WTC11 (cell line): ENCODE data around the gene PSD2. TPM values are rescaled to one million over a fixed set of nuclear protein-coding genes. Genes with fewer than 3 reads are reported as not detected.

Experiments
- ATAC-seq: fragments of 200-7000 bp; cut with Tn5 transposase; 2 replicates; pipeline ENCODE4 v1.10.0; 2021; ENCODE audit warnings: mild to moderate bottlenecking, moderate library complexity
- CTCF ChIA-PET: fragments of 300-600 bp; sonication (Branson Sonifier 250); formaldehyde crosslinking; loops from one replicate; lab custom pipeline; 2021; ENCODE audit warnings: antibody characterized with exemption; lab: Charles Lee
- POLR2A ChIA-PET: fragments of 350-600 bp; sonication (Branson Sonifier 250); formaldehyde crosslinking; loops from one replicate; lab custom pipeline; 2021; ENCODE audit warnings: antibody characterized with exemption; lab: Charles Lee
- DNase-seq: peaks from one replicate; pipeline ENCODE4 v3.0.0; 2021; ENCODE audit warnings: low spot score
- H3K27ac Mint-ChIP-seq: 2 replicates; pipeline ENCODE4 v1.8.0; 2021; ENCODE audit warnings: mixed read lengths
- H3K27me3 Mint-ChIP-seq: 2 replicates; pipeline ENCODE4 v1.8.0; 2021; ENCODE audit warnings: low read depth, mild to moderate bottlenecking, moderate library complexity, mixed read lengths
- H3K36me3 Mint-ChIP-seq: 2 replicates; pipeline ENCODE4 v1.8.0; 2021; ENCODE audit warnings: mixed read lengths
- H3K4me1 Mint-ChIP-seq: 2 replicates; pipeline ENCODE4 v1.8.0; 2022; ENCODE audit warnings: mixed read lengths
- H3K4me3 Mint-ChIP-seq: 2 replicates; pipeline ENCODE4 v1.8.0; 2021; ENCODE audit warnings: mild to moderate bottlenecking, moderate library complexity, mixed read lengths
- H3K9me3 Mint-ChIP-seq: 2 replicates; pipeline ENCODE4 v1.8.0; 2021; ENCODE audit warnings: mixed read lengths
- CREB1 ChIP-seq: sonication (generic); formaldehyde crosslinking; IDR thresholded peaks from 2 replicates; pipeline ENCODE4 v1.8.0; 2023; ENCODE audit warnings: mild to moderate bottlenecking, missing genetic modification reagents
- FOXJ3 ChIP-seq: sonication (generic); formaldehyde crosslinking; IDR thresholded peaks from 2 replicates; pipeline ENCODE4 v1.9.0; 2021; ENCODE audit warnings: missing genetic modification reagents, mild to moderate bottlenecking, borderline replicate concordance
- FOXK1 ChIP-seq: sonication (generic); formaldehyde crosslinking; IDR thresholded peaks from 2 replicates; pipeline ENCODE4 v1.8.0; 2022; ENCODE audit warnings: mild to moderate bottlenecking, moderate library complexity, missing genetic modification reagents
- JAZF1 ChIP-seq: fragments of 250-450 bp; sonication (Bioruptor Pico); IDR thresholded peaks from 2 replicates; pipeline ENCODE4 v1.9.0; 2021; ENCODE audit warnings: moderate library complexity, mild to moderate bottlenecking, inconsistent platforms
- NFATC4 ChIP-seq: fragments of 250-450 bp; sonication (Bioruptor Pico); IDR thresholded peaks from 2 replicates; pipeline ENCODE4 v1.9.0; 2021; ENCODE audit warnings: mild to moderate bottlenecking
- NFE2L1 ChIP-seq: sonication (generic); formaldehyde crosslinking; IDR thresholded peaks from 2 replicates; pipeline ENCODE4 v1.8.1; 2023; ENCODE audit warnings: missing genetic modification reagents
- OVOL2 ChIP-seq: fragments of 250-450 bp; sonication (Bioruptor Pico); IDR thresholded peaks from 2 replicates; pipeline ENCODE4 v1.9.0; 2021; ENCODE audit warnings: mild to moderate bottlenecking, borderline replicate concordance
- RORB ChIP-seq: fragments of 250-450 bp; sonication (Bioruptor Pico); IDR thresholded peaks from 2 replicates; pipeline ENCODE4 v1.9.0; 2021; ENCODE audit warnings: mild to moderate bottlenecking
- SMAD4 ChIP-seq: sonication (generic); formaldehyde crosslinking; IDR thresholded peaks from 2 replicates; pipeline ENCODE4 v1.8.0; 2022; ENCODE audit warnings: mild to moderate bottlenecking, missing genetic modification reagents
- TCF7 ChIP-seq: sonication (generic); formaldehyde crosslinking; IDR thresholded peaks from 2 replicates; pipeline ENCODE4 v1.8.0; 2022; ENCODE audit warnings: mild to moderate bottlenecking, low read depth, missing genetic modification reagents, moderate library complexity
- ZBTB21 ChIP-seq: sonication (generic); formaldehyde crosslinking; IDR thresholded peaks from 2 replicates; pipeline ENCODE4 v1.8.1; 2023; ENCODE audit warnings: mild to moderate bottlenecking, missing genetic modification reagents, borderline replicate concordance
- ZNF121 ChIP-seq: sonication (generic); formaldehyde crosslinking; IDR thresholded peaks from 2 replicates; pipeline ENCODE4 v1.8.0; 2023; ENCODE audit warnings: missing genetic modification reagents
- ZNF219 ChIP-seq: sonication (generic); formaldehyde crosslinking; IDR thresholded peaks from 2 replicates; pipeline ENCODE4 v1.8.0; 2023; ENCODE audit warnings: missing genetic modification reagents, mild to moderate bottlenecking, borderline replicate concordance
- ZNF317 ChIP-seq: sonication (generic); formaldehyde crosslinking; IDR thresholded peaks from 2 replicates; pipeline ENCODE4 v1.8.1; 2023; ENCODE audit warnings: low read depth, mild to moderate bottlenecking, moderate library complexity, missing genetic modification reagents, borderline replicate concordance
- ZNF396 ChIP-seq: fragments of 250-450 bp; sonication (Bioruptor Pico); IDR thresholded peaks from 2 replicates; pipeline ENCODE4 v1.8.0; 2021; ENCODE audit warnings: mild to moderate bottlenecking, moderate library complexity, borderline replicate concordance
- total RNA-seq: library from RNA; stranded (reverse); gene quantifications from 3 replicates; pipeline ENCODE4 v1.2.3, GENCODE V29; 2021
- TF ChIP-seq, protein P1 (sequence below): sonication (generic); formaldehyde crosslinking; IDR thresholded peaks from 2 replicates; pipeline ENCODE4 v1.8.1; 2022; ENCODE audit warnings: low read depth, missing genetic modification reagents, borderline replicate concordance
- TF ChIP-seq, protein P2 (sequence below): sonication (generic); formaldehyde crosslinking; IDR thresholded peaks from 2 replicates; pipeline ENCODE4 v1.8.1; 2023; ENCODE audit warnings: mild to moderate bottlenecking, missing genetic modification reagents
- TF ChIP-seq, protein P3 (sequence below): sonication (generic); formaldehyde crosslinking; IDR thresholded peaks from 2 replicates; pipeline ENCODE4 v1.8.0; 2022; ENCODE audit warnings: missing genetic modification reagents
- TF ChIP-seq, protein P4 (sequence below): sonication (generic); formaldehyde crosslinking; IDR thresholded peaks from 2 replicates; pipeline ENCODE4 v1.8.1; 2023; ENCODE audit warnings: mild to moderate bottlenecking, missing genetic modification reagents, moderate library complexity

PSD2 gene
- total RNA-seq, 1 experiment from 2014 or later = 0.57 TPM

DNA sequence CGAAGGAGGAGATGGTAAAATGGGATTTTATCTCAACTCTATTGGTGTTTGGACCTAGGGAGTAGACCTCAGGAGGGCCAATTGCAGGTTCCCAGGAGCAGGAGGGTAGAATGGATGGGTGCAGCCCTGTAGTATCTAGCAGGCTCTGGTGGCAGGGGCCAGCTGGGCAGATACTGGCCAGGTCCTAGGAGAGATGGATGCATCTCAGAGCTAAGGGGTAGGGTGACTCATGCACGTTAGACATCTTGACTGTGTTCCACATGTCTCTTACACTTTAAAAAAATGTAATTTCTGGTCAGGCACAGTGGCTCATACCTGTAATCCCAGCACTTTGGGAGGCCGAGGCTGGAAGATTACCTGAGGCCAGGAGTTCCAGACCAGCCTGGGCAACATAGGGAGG is 22.4 kb downstream of the PSD2 start:
- DNase-seq = no peak

DNA sequence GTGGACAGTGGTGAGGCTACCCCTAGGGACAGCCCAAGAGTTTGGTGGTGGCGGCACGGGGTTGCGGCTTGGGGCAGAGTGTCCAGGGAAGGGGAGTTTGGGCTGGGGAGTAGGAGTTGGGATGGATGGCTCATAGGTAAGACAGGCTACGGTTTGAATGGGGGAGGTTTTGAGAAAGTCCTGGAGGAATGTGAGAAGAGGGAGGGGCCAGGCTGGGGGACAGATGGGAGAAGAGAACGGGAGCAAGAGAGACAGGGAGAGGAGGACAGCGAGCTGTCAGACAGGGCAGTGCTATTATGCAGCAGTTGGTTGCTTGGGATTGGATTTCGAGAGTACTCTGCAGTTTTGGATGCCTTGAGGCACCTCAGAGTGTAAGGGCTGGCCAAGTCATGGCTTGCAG is 24.5 kb downstream of the PSD2 start:
- H3K27ac Mint-ChIP-seq = no peak overlapping the region
- H3K4me3 Mint-ChIP-seq = no peak overlapping the region
- H3K4me1 Mint-ChIP-seq = peaks cover 6% of the 10 kb centered on the region; the same call in 1 of the 2 replicates
- TF ChIP-seq ZNF121 (CRISPR knock-in tag) (no peak), CREB1 (CRISPR knock-in tag) (no peak)
- TF ChIP-seq, protein P1, sequence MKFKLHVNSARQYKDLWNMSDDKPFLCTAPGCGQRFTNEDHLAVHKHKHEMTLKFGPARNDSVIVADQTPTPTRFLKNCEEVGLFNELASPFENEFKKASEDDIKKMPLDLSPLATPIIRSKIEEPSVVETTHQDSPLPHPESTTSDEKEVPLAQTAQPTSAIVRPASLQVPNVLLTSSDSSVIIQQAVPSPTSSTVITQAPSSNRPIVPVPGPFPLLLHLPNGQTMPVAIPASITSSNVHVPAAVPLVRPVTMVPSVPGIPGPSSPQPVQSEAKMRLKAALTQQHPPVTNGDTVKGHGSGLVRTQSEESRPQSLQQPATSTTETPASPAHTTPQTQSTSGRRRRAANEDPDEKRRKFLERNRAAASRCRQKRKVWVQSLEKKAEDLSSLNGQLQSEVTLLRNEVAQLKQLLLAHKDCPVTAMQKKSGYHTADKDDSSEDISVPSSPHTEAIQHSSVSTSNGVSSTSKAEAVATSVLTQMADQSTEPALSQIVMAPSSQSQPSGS (CRISPR knock-in tag) = no peak
- TF ChIP-seq, all 79 proteins: peak for 0
- Mint-ChIP-seq H3K36me3 (no peaks in the 10 kb centered on the region), H3K9me3 (peaks cover 7% of the 10 kb centered on the region), H3K27me3 (no peaks in the 10 kb centered on the region; the same call in 1 of the 2 replicates)
- DNase-seq (peak; percentile 10), ATAC-seq (no peak; the same call in 1 of the 2 replicates)
- CTCF ChIA-PET = no interaction called here
- POLR2A ChIA-PET = no interaction called here

More for the DNA sequence above, 22.4 kb downstream of the PSD2 start:
- Mint-ChIP-seq H3K4me3 (no peak overlapping the region), H3K27me3 (no peaks in the 10 kb centered on the region; the same call in 1 of the 2 replicates), H3K36me3 (no peaks in the 10 kb centered on the region), H3K27ac (no peak overlapping the region), H3K4me1 (peaks cover 4% of the 10 kb centered on the region; the same call in 1 of the 2 replicates), H3K9me3 (peaks cover 7% of the 10 kb centered on the region)
- CTCF ChIA-PET = no interaction called here
- ATAC-seq = no peak
- no peak for TF ChIP-seq ZNF396 (CRISPR knock-in tag)
- TF ChIP-seq, protein P2, sequence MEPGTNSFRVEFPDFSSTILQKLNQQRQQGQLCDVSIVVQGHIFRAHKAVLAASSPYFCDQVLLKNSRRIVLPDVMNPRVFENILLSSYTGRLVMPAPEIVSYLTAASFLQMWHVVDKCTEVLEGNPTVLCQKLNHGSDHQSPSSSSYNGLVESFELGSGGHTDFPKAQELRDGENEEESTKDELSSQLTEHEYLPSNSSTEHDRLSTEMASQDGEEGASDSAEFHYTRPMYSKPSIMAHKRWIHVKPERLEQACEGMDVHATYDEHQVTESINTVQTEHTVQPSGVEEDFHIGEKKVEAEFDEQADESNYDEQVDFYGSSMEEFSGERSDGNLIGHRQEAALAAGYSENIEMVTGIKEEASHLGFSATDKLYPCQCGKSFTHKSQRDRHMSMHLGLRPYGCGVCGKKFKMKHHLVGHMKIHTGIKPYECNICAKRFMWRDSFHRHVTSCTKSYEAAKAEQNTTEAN (CRISPR knock-in tag) = no peak
- no peak for TF ChIP-seq RORB (CRISPR knock-in tag)
- TF ChIP-seq ZNF219 = no peak
- TF ChIP-seq, protein P3, sequence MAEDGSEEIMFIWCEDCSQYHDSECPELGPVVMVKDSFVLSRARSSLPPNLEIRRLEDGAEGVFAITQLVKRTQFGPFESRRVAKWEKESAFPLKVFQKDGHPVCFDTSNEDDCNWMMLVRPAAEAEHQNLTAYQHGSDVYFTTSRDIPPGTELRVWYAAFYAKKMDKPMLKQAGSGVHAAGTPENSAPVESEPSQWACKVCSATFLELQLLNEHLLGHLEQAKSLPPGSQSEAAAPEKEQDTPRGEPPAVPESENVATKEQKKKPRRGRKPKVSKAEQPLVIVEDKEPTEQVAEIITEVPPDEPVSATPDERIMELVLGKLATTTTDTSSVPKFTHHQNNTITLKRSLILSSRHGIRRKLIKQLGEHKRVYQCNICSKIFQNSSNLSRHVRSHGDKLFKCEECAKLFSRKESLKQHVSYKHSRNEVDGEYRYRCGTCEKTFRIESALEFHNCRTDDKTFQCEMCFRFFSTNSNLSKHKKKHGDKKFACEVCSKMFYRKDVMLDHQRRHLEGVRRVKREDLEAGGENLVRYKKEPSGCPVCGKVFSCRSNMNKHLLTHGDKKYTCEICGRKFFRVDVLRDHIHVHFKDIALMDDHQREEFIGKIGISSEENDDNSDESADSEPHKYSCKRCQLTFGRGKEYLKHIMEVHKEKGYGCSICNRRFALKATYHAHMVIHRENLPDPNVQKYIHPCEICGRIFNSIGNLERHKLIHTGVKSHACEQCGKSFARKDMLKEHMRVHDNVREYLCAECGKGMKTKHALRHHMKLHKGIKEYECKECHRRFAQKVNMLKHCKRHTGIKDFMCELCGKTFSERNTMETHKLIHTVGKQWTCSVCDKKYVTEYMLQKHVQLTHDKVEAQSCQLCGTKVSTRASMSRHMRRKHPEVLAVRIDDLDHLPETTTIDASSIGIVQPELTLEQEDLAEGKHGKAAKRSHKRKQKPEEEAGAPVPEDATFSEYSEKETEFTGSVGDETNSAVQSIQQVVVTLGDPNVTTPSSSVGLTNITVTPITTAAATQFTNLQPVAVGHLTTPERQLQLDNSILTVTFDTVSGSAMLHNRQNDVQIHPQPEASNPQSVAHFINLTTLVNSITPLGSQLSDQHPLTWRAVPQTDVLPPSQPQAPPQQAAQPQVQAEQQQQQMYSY (CRISPR knock-in tag) = no peak
- TF ChIP-seq FOXJ3 = no peak
- TF ChIP-seq NFATC4 (CRISPR knock-in tag) = no peak
- no peak for TF ChIP-seq NFE2L1 (CRISPR knock-in tag)
- no peak for TF ChIP-seq ZBTB21
- TF ChIP-seq SMAD4 (CRISPR knock-in tag) = no peak
- no peak for TF ChIP-seq TCF7 (CRISPR knock-in tag)
- POLR2A ChIA-PET = no interaction called here

DNA sequence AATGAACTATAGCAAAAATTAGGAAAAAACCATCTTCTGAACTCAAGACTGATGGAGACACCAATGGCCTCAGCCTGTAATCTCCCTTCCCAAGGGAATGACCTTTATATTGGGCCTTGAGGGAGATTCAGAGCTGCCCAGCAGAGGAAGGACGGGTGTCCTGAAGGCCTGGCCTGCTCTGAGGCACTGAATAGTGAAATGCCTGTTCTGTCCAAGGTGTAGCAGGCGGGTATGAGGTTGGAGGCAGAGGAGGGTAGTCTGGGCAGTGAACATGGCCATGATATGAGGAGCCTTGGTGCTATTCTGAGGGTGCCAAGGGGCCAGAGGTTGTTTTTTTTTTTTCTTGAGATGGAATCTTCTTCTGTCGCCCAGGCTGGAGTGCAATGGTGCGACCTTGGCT is 25.0 kb downstream of the PSD2 start:
- Mint-ChIP-seq H3K4me1 (0 out of 2 replicates have a peak, but pooled peaks cover 3% of the 10 kb centered on the region), H3K27ac (no peak overlapping the region), H3K27me3 (no peaks in the 10 kb centered on the region; the same call in none of the 2 replicates), H3K36me3 (no peaks in the 10 kb centered on the region), H3K9me3 (peaks cover 7% of the 10 kb centered on the region), H3K4me3 (no peak overlapping the region)
- ATAC-seq (no peak), DNase-seq (no peak)
- TF ChIP-seq OVOL2 (CRISPR knock-in tag) (no peak), NFATC4 (CRISPR knock-in tag) (no peak), JAZF1 (CRISPR knock-in tag) (no peak), CREB1 (CRISPR knock-in tag) (no peak), ZNF317 (CRISPR knock-in tag) (no peak), FOXK1 (CRISPR knock-in tag) (no peak)
- TF ChIP-seq, protein P4, sequence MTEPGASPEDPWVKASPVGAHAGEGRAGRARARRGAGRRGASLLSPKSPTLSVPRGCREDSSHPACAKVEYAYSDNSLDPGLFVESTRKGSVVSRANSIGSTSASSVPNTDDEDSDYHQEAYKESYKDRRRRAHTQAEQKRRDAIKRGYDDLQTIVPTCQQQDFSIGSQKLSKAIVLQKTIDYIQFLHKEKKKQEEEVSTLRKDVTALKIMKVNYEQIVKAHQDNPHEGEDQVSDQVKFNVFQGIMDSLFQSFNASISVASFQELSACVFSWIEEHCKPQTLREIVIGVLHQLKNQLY = no peak
- ChIA-PET POLR2A (no interaction called here), CTCF (no interaction called here)
